ENCODE data around the gene GPX7.

GPX7 gene

DNA sequence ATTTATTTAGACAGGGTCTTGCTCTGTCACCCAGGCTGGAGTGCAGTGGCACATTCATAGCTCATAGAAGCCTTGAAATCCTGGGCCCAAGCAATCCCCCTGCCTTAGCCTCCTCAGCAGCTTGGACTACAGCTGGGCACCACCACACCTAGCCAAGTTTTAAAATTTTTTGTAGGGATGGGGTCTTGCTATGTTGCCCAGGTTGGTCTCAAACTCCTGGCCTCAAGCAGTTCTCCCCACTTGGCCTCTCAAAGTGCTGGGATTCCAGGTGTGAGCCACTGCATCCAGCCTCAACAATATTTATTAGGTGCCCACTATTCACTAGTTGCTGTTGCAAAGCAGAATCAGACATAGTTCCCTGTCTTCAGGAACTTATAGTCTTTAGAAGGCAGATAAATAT, 14.1 kb upstream of the GPX7 start:
- DNase-seq (ENCODE audit: low read depth in 2 of 2), result no peak

DNA sequence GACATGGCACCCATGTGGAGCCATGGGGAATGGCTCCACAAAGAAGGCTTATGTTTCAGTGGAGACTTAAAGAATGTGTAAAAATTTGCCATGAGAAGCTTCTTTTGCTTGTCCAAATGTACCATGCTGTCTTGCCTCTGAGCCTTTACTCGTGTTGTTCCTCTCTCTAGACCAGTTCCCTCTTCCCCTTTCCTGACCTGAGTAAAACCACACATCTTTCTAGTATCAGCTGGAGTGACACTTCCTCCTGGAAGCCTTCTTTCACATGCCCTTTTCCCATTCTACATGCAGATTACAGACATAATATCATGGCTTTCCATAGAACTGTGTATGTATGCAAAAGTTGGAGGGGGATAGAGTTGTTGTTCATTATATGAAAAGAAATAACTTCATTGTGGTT, 13.6 kb upstream of the GPX7 start:
- DNase-seq (ENCODE audit: low read depth in 2 of 2), result no peak

DNA sequence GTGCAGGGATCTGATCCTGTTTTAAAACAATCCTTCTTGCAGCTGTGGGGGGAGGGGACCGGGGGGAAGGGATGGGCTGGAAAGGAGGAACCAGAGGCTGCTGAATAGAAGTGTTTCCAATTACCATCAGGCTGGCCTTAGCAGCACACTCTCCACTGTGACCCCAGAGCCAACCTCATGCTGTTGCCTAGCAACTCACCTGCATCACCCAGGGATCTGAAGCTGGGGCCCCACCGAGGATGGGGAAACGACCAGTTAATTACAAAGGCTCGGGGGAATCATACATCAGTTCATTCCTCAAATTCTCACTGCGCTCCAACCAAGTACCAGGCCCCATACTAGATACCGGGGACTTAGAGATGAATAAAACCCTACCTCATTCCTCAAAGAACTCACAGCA, 11.9 kb upstream of the GPX7 start:
- no peak for DNase-seq (ENCODE audit: low read depth in 2 of 2)

DNA sequence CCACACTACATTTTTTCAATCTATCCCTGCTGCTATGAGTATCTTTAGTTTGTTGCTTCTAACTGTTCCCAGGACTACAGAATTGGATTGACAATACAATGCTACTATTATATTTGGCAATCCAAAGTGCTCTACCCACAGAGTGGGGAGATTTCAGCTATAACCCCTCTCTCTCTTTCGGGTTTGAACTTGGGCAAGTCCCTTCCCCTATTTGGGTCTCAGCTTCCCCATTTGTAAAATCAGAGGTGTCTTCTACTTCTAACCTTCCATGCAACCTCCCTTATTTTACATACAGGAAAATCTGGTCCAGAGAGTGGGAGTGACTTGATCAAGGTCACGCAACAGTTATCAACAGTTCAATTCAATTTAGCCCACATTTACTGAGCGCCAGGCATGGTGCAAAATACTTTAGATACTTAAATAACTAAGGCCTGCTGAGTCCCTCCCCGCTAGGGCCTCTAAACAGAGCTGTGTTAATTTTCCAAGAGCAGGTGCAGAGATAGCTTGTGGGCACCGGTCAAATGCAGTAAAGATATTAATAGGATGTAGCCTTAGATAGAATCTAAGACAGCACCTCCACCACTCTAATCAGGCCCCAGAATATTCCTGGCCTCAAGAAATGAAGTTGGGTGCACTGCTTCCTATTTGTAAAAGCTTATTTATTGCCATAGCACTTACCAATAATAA, 9.4 kb upstream of the GPX7 start:
- no peak for DNase-seq (ENCODE audit: low read depth in 2 of 2)

DNA sequence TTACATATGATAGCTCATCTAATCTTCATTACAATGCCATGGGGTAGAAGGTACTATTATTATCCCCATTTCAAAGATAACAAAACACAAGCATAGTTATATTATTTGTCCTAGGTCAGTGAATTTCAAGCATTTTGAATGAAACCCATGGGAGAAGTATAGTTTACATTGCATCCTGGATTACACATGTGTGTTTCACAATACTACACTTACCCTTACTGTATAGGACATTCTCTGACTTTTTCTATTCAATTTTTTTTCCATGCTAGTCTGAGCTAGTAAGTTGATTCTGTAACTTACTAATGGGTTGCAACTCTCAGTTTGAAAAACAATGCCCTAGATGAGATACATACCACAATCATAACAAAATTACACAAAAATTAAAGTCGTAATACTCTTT, 8.7 kb upstream of the GPX7 start:
- DNase-seq (ENCODE audit: low read depth in 2 of 2), result no peak

DNA sequence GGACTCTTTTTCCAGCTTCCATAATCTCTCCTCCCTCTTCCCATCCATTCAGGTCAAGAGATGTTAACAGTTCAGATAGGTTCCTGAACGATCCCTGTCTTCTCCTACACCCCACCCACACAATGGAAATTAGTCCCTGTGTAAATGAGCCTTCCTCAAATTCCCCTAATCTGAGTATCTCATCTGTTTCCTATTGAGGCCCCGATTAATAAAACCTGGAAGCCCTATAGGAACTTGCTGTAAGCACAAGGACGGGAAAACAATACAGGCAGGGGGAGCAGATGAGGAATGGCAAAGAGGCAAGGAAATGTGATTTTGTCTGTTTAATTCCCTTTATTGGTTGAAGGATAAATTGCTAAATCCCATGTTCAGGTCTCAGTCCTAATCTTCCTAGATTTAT, 7.1 kb upstream of the GPX7 start:
- no peak for DNase-seq (ENCODE audit: low read depth in 2 of 2)

DNA sequence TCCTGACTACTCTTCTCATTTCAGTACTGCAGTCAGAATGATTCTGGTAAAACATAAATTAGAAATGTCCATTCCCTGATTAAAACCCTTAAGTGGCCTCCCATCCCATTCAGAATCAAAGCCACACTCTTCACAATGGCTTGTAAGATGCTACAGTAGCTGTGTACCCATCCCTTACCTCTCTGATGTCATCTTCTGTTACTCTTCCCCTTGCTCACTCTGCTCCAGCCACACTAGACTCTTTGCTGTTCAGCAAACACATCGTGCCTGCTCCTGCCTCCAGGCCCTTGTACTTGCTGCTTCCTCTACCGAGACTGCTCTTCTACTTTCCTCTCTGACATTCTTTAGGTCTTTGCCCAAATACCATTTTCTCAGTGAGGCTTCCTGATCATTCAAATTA, 4.3 kb upstream of the GPX7 start:
- DNase-seq (ENCODE audit: low read depth in 2 of 2), result no peak

DNA sequence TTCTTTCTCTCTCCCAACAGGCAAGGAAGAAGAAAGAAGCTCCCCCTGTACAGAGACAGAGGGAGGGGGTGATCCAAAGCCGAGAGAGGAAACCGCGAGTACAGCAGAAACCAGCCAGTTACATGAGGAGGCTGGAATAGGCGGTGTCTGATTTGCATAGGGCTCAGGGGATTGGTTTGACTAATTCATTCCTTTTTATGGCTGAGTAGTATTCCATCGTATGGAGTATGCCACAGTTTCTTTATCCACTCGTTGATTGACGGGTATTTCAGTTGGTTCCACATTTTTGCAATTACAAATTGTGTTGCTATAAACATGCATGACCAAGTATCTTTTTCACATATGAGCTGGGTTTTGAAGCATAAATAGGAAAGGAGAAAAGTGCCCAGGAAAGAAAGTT, 3.4 kb upstream of the GPX7 start:
- no peak for DNase-seq (ENCODE audit: low read depth in 2 of 2)

DNA sequence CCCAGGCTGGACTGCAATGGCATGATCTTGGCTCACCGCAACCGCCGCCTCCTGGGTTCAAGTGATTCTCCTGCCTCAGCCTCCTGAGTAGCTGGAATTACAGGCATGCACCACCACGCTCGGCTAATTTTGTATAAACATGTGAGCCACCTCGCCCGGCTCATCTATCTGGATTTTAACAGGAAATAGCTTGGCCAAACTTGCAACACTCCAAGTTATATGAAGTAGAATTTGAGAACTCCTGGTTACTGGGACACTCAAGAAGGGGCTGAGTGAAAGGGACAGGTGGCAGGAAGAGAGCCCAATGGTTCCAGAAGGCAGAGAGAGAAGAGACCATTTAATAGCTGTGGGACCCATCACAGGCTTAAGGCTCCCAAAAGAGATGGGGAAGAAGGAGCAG, 2.9 kb upstream of the GPX7 start:
- DNase-seq (ENCODE audit: low read depth in 2 of 2), result no peak

DNA sequence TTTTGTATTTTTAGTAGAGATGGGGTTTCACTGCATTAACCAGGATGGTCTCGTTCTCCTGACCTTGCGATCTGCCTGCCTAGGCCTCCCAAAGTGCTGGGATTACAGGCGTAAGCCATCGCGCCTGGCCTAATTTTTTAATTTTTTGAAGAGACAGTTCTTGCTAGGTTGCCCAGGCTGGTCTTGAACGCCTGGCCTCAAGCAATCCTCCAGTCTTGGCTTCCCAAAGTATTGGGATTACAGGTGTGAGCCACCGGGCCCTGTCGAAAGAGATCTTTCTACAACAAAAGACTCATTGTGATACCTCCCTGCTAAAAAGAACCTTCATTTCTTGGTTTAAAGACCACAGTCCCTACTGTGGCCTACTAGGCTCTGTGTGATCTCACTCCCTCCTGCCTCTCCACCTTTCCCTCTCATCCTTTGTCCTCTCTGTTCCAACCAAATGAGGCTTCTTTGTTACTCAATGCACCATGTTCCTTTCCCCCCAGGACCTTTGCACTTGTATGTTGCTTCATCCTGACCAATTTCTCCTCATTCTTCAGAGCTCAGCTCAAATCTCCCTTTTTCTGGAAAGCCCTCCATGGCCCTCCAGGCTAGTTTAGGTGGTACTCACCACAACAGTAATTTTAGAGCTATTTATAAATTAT, 1.5 kb upstream of the GPX7 start:
- DNase-seq (ENCODE audit: low read depth in 2 of 2), result no peak

DNA sequence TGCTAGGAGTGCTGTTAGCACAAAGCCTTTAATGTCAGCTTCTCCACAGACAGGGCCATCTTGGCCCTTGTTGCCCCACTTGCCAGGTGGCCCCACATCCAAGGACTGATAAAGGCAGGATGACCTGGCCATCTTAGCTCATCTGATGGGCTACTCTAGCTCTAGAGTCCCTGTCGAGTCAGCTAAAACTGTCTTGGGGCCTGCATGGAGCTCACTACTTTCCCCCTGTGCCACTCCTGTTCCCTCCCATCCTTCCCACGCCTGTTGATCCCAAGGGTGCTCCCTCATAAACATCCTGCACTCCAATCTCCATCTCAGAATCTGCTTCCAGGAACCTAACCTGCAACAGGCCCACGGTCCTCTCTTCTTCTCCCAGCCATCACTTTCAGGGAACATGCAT, 652 bp upstream of the GPX7 start:
- DNase-seq (ENCODE audit: low read depth in 2 of 2), result no peak

DNA sequence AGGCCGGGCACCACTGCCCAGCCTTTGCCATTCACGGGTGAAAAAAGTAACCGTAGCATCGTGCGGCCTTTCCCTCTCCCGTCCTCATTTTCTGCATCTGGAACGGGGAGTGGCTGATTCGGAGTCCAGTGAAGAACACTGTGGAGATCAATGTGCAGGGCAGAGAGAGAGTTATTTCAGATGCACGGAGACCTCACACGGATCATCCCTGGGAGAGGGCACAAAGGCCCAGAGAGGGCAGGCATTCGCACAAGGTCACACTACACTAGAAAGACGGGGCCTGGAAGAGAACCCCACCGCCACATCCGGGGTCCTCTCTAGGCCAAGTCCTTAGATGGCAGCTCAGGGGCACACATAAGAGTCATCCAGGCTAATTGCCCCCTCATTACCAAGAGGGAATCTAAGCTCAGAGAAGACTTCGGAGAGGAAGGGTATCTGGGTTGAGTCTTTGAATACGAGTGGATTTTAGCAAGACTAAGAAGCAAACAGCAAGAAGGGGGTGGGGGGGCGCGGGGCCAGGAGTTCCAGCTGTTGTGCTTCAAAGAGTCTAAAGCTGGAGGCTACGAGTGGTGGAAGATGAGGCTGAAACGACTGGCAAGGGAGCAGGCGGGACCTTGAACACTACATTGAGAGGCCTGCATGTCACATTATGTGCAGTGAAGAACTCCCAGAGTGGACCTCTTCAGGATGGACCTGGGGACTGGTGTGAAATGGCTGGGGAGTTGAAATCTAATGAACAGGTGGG, 857 bp downstream of the GPX7 start:
- DNase-seq (ENCODE audit: low read depth in 2 of 2), result no peak

DNA sequence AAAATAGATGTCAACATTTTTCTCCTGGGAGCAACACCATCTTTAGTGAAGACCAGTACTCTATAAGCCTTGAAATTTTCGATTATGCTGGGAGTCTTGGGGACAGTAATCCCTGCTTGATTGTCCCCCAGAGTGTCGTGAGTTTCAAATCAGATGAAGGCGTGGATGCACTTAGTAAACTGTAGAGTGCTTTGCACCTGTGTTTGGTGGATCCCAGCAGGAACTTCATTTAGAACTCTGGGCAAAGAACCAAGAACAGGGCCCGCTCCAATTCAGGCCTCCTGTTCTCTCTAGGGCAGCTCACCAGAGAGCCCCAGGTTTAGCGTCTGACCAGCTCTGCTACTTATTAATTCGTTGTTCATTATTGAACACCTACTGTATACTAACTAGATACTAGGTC, 1.5 kb downstream of the GPX7 start:
- no peak for DNase-seq (ENCODE audit: low read depth in 2 of 2)

DNA sequence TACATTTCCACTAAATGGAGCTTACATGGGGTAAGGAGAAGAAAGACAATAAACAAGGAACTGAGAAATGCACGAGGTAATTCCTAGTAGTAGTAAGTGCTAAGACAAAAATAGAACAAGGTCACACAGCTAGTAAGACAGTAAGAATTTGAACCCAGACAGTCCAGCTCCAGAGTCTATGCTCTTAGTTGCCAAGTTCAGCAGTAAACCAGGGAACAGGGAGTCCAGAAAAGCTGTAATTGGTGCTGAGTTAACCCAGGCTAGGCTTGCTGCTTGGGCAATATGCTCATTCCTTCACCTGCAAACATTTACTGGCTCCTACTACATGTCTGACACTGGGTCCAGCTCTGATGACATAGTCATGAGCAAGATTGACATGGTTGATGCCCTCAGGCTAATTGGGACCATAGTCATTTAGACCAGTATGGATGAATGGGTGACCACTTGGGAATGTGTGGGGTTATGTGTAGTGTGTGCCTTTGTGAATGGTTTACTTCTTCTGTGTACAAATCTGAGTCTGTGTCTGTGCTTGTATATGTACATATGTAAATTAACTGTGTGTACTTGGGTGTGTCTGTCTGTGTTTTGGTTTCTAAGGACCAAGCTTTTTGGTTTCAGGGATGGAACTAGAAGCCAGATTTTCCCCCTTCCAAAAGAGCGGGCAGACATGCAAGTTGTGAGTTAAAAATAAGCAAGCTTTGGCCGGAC, 2.0 kb downstream of the GPX7 start:
- no peak for DNase-seq (ENCODE audit: low read depth in 2 of 2)

DNA sequence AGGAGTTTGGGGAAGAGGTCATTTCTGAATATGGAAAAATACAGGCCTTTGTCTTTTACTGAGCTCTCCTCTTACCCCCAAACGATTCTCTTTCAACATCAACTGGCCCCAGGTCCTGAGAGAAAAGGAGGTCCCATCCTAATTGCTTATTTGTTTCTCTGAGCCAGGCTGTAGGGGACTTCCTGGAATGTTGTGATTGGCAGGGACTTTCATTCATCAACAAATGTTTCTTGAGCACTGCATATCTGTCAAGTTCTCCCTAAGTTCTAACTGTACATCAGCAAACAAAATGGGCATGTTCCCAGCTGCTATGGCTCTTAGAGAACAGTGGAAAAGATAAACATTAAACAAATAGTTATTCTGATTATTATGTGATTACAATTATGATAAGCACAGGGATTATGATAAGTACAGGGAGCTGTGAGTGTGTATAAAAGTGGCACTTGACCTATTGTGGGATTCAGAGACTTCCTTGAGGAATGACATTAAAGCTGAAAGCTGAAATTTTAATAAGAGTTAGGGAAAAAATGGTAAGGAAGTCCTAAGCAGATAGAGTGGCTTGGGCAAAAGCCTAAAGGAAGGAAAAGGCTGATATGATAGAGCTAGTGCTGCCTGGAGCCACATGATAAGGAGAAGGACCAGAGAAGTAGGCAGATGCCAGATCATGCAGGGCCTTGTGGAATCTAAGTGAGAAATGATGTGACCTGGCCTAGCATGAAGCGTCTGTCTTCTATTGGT, 11.6 kb downstream of the GPX7 start:
- no peak for DNase-seq (ENCODE audit: low read depth in 2 of 2)

DNA sequence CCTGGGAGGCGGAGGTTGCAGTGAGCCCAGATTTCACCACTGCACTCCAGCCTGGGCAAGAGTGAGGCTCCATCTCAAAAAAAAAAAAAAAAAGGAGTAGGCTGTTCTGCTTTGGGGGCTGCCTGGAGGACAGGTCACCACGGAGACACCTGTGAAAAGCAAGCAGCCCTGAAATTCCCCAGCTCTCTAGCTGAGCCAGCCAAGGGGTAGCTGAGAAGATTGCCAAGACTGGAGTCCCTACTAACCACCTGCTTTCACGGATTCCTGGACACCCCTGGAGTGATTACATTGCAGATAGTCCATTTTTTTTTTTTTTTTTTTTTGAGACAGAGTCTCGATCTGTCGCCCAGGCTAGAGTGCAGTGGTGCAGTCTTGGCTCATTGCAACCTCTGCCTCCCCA, 12.5 kb downstream of the GPX7 start:
- DNase-seq (ENCODE audit: low read depth in 2 of 2), result no peak

DNA sequence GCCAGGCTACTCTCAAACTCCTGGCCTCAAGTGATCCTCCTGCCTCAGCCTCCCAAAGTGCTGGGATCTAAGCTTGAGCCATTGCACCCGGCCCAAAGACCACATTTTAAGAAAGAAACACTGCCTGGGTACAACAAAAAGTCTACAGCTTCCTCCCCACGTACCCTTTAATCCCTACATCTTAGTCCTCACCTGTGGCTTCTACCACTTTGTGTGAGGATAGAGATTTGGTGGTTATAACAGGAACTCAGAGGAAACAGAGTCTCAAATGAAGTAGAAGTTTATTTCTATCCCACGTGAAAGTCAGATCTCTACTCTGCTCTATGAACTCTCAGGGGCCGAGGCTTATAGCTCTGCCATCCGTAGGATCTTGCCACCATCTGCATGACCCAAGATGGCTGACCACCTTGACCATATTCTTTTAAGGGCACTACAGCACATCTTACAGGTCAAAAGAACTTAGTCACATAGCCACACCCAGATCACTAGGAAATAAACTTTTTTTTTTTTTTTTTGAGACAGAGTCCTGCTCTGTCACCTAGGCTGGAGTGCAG, 13.4 kb downstream of the GPX7 start:
- no peak for DNase-seq (ENCODE audit: low read depth in 2 of 2)

DNA sequence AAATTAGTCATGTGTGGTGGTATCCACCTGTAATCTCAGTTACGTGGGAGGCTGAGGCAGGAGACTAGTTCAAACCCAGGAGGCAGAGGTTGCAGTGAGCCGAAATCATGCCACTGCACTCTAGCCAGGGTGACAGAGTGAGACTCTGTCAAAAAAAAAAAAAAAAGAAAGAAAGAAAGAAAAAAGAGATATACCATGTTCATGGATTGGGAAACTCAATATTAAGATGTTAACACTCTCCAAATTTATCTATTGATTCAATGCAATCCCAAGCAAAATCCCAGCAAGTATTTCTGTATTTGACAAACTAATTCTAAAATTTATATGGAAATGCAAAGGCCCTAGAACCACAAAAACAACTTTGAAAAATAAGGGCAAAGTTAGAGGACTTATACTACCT, 19.8 kb downstream of the GPX7 start:
- no peak for DNase-seq (ENCODE audit: low read depth in 2 of 2)

DNA sequence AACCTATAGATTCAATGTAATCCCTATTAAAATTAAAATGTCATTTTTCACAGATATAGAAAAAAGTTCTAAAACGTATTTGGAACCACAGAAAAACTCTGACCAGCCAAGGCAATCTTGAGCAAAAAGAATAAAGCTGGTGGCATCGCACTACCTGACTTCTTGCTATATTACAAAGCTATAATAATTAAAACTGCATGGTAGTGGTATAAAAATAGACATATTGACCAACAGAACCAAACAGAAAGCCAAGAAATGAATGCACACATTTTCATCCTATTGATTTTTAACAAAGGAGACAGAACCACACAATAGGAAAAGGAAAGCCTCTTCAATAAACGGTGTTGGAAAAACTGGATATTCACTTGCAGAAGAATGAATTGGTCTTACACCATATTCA, 21.6 kb downstream of the GPX7 start:
- DNase-seq (ENCODE audit: low read depth in 2 of 2), result no peak

DNA sequence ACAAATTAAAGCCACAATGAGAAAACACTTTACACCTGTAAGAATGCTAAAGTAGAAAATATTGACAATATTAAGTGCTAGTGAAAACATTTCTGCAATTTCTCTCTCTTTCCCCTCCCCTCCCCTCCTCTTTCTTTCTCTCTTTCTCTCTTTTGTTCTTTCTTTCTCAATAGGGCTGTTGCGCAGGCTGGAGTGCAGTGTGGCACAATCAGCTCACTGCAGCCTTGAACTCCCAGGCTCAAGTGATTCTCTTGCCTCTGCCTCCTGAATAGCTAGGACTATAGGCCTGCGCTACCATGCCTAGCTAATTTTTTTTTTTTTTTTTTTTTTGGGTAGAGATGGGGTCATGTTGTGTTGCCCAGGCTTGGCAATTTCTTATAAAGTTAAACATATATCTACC, 24.9 kb downstream of the GPX7 start:
- DNase-seq (ENCODE audit: low read depth in 2 of 2), result no peak

DNA sequence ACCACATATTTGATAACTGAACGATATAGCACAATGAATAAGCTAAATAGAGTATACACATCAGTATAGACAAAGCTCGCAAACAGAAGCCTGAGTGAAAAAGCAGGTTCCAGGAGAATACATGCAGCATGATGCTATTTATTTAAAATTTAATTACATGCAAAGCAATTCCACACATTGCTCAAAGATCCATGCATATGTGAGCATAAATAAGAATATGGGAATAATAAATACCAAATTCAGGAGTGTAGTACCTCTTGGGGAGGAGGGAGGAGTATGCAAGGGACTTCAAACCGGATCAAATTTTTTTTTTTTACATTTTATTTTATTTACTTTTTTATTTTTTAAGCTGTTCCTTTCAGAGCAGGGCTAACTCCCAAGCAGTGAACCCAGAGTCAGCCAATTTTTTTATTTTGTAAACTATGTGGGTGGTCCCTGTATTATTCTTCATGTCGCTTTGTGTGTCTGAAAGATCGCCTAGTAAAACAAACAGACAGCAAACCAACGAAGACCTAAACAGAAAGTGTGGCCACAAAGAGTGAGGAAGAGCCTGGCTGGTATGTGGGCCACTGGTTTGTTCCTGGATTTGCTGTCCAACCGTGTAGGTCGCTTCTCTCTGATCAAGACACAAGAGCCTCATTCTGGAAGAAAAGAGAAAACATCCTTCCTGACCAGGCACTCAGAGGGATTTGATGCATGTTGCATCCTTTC, 26.6 kb downstream of the GPX7 start:
- no peak for DNase-seq (ENCODE audit: low read depth in 2 of 2)

Data from stimulated activated CD8-positive, alpha-beta memory T cell treated with anti-CD3 and anti-CD28 coated beads, Interleukin-7, amount 100 ng/mL, for 4 hours (primary cell).